ENCODE data around the gene LRMDA. TPM values are rescaled to one million over a fixed set of nuclear protein-coding genes. Genes with fewer than 3 reads are reported as not detected.

LRMDA gene
- total RNA-seq, 1 experiment from 2014 or later, result 4.8 TPM

GRCh38 chr10:76119036-76119435, 687.6 kb downstream of the LRMDA start:
- intact Hi-C loops (cut with micrococcal nuclease), result no loop called here
- Histone ChIP-seq H3K9me3 (ENCODE audit: control insufficient read depth in 1 of 2, insufficient read depth in 1 of 2, low read depth in 1 of 2, low read length in 2 of 2) (no peaks in the 10 kb centered on the region), H3K4me3 (replicated peaks in 1 of 2; ENCODE audit: low read depth in 1 of 2, low read length in 2 of 2) (no peak overlapping the region), H3K9ac (ENCODE audit: low read length) (no peak overlapping the region), H3K4me1 (ENCODE audit: control insufficient read depth in 1 of 2, insufficient read depth in 2 of 2, low read length in 2 of 2) (no peaks in the 10 kb centered on the region), H4K20me1 (ENCODE audit: insufficient read depth) (no peaks in the 10 kb centered on the region), H3K4me2 (ENCODE audit: low read length) (no peak overlapping the region), H3K9me2 (ENCODE audit: insufficient read depth) (no peaks in the 10 kb centered on the region), H3K79me2 (ENCODE audit: insufficient read depth, low read length) (no peaks in the 10 kb centered on the region), H2AFZ (ENCODE audit: low read depth, low read length, poor library complexity, severe bottlenecking) (no peak overlapping the region), H3K27me3 (ENCODE audit: insufficient read depth, low read length) (peaks cover 18% of the 10 kb centered on the region; the same call in 1 of the 2 replicates), H3K27ac (ENCODE audit: low read depth, low read length) (no peak overlapping the region), H3K36me3 (ENCODE audit: control insufficient read depth in 1 of 2, insufficient read depth in 2 of 2, low read length in 2 of 2) (no peaks in the 10 kb centered on the region)
- ChIA-PET CTCF (no interaction called here), RAD21 (ENCODE audit: low non-redundant PET in 1 of 2, low total read pairs in 2 of 2, uncharacterized antibody in 2 of 2, unreplicated experiment in 2 of 2) (no interaction called here), POLR2A (no interaction called here)
- TF ChIP-seq JUND (IDR thresholded peaks at IDR 0.05) (no peak), POLR2A (IDR thresholded peaks at IDR 0.05; ENCODE audit: borderline replicate concordance, extremely low read depth, insufficient read depth, insufficient read length) (no peak), CEBPB (IDR thresholded peaks at IDR 0.05; ENCODE audit: low read depth) (no peak), SRF (IDR thresholded peaks at IDR 0.05; ENCODE audit: low read depth) (no peak), POLR2AphosphoS5 (IDR thresholded peaks at IDR 0.05; ENCODE audit: low read depth, low read length) (no peak), SP1 (IDR thresholded peaks at IDR 0.05; ENCODE audit: low read depth) (no peak), CTCF (IDR thresholded peaks at IDR 0.05 in 2 of 3, conservative IDR thresholded peaks at IDR 0.05 in 1 of 3; ENCODE audit: borderline replicate concordance in 1 of 3, insufficient read depth in 1 of 3, low read depth in 2 of 3, low read length in 2 of 3) (no peak), TCF7L2 (IDR thresholded peaks at IDR 0.05; ENCODE audit: borderline replicate concordance, extremely low read depth, insufficient read depth, insufficient read length) (no peak), ELF1 (IDR thresholded peaks at IDR 0.05; ENCODE audit: borderline replicate concordance, low read depth) (no peak), YY1 (IDR thresholded peaks at IDR 0.05; ENCODE audit: extremely low read depth, insufficient replicate concordance, low read depth, low read length) (no peak), SIN3A (IDR thresholded peaks at IDR 0.05; ENCODE audit: low read depth) (no peak), EGR1 (IDR thresholded peaks at IDR 0.05; ENCODE audit: low read depth) (no peak), RAD21 (IDR thresholded peaks at IDR 0.05; ENCODE audit: low read depth) (no peak), ZBTB33 (IDR thresholded peaks at IDR 0.05; ENCODE audit: extremely low read depth, insufficient replicate concordance, low read length) (no peak), ZFX (IDR thresholded peaks at IDR 0.05) (no peak), EZH2phosphoT487 (IDR thresholded peaks at IDR 0.05; ENCODE audit: borderline replicate concordance) (no peak), ZNF274 (IDR thresholded peaks at IDR 0.05; ENCODE audit: low read depth, low read length) (no peak), MAX (IDR thresholded peaks at IDR 0.05) (no peak), FOSL1 (IDR thresholded peaks at IDR 0.05; ENCODE audit: low read depth) (no peak)
- no TSS peak for BruUV-seq (replicated peaks)
- ATAC-seq (no peak), DNase-seq (ENCODE audit: low read depth, low spot score) (no peak)

All from HCT116 (cell line).